K562 (cell line): Measurements from ENCODE around the gene P4HB. TPM values are rescaled to one million over a fixed set of nuclear protein-coding genes. Genes with fewer than 3 reads are reported as not detected.
A peak's percentile ranks its signal among the peaks of the same experiment; 100 is the strongest.

ENCODE experiments used
- ATAC-seq: fragments of 200-7000 bp; cut with Tn5 transposase; 3 replicates; pipeline ENCODE4 v1.9.1; 2020; ENCODE audit warnings: moderate library complexity
- BruUV-seq: library from RNA; stranded (reverse); fragments of 400-500 nt; replicated peaks from 2 replicates; lab custom pipeline; 2021; lab: Mats Ljungman, UMichigan
- CTCF ChIA-PET: fragments of 300-600 bp; formaldehyde crosslinking; extraction: SDS; loops from one replicate; lab custom pipeline; 2021; ENCODE audit warnings: low intra/inter-chr PET ratio; lab: Yijun Ruan, JAX
- POLR2A ChIA-PET: fragments of 300-600, 350-650 bp; sonication (Branson Sonifier 250); formaldehyde crosslinking; extraction: SDS; loops from one replicate; lab custom pipeline; 2021; ENCODE audit warnings: antibody characterized with exemption, inconsistent platforms; lab: Yijun Ruan, JAX
- DNase-seq, 4 experiments: peaks; one replicate each; pipeline versions ENCODE4 v3.0.0 to v3.0.0-alpha.2; 2011 to 2018; ENCODE audit warnings: low spot score in 3 of 4, mixed read lengths in 3 of 4; ENCODE audit errors: extremely low read depth in 1 of 4
- FAIRE-seq: peaks from 2 replicates; lab custom pipeline; 2011; peaks lifted over from hg19 to GRCh38; lab: Jason Lieb, UNC
- H2AFZ ChIP-seq: 2 replicates; pipeline ENCODE4 v1.6.0; 2011; ENCODE audit warnings: low read depth, low read length, control low read depth, inconsistent platforms
- H3K27ac ChIP-seq: fragments of 200-600 bp; 3 replicates; pipeline ENCODE4 v1.8.0; 2011; ENCODE audit warnings: low read depth, mild to moderate bottlenecking, control low read depth, inconsistent platforms, low read length, moderate library complexity, mixed read lengths; ENCODE audit errors: extremely low read depth
- H3K27me3 ChIP-seq, 2 experiments: fragments of 300-600 bp in 1 of 2; 2 replicates in 1 of 2; 3 replicates in 1 of 2; pipeline versions ENCODE4 v1.6.0 to v1.8.0; 2011; ENCODE audit warnings: inconsistent platforms in 2 of 2, low read length in 2 of 2, mild to moderate bottlenecking in 1 of 2, mixed read lengths in 1 of 2, moderate library complexity in 1 of 2; ENCODE audit not compliant: control insufficient read depth in 2 of 2, insufficient read depth in 2 of 2
- H3K36me3 ChIP-seq: fragments of 300-600 bp; 3 replicates; pipeline ENCODE4 v1.8.0; 2011; ENCODE audit warnings: mild to moderate bottlenecking, low read length, inconsistent platforms; ENCODE audit not compliant: control insufficient read depth, insufficient read depth
- H3K4me1 ChIP-seq, 2 experiments: fragments of 200-600 bp in 1 of 2; replicated peaks in 1 of 2; 2 replicates in 1 of 2; 3 replicates in 1 of 2; pipeline versions ENCODE4 v1.5.1 to v1.8.0; 2011; ENCODE audit warnings: inconsistent platforms in 2 of 2, low read length in 2 of 2, mild to moderate bottlenecking in 1 of 2, mixed read lengths in 1 of 2, moderate library complexity in 1 of 2; ENCODE audit not compliant: control insufficient read depth in 2 of 2, insufficient read depth in 2 of 2
- H3K4me2 ChIP-seq: 2 replicates; pipeline ENCODE4 v1.6.1; 2011; ENCODE audit warnings: low read length, control low read depth, inconsistent platforms, mixed read lengths; ENCODE audit not compliant: insufficient read depth
- H3K4me3 ChIP-seq: fragments of 200-600 bp; sonication (generic), shearing (Covaris generic); 2 replicates; pipeline ENCODE4 v1.5.1; 2016; ENCODE audit warnings: control low read depth, inconsistent platforms
- H3K79me2 ChIP-seq: fragments of 200-600 bp; 3 replicates; pipeline ENCODE4 v1.8.0; 2011; ENCODE audit warnings: low read length, inconsistent platforms; ENCODE audit not compliant: control insufficient read depth, insufficient read depth
- H3K9ac ChIP-seq, 2 experiments: 2 replicates each; pipeline versions ENCODE4 v1.6.0 to v1.6.1; 2011; ENCODE audit warnings: low read depth in 2 of 2, low read length in 2 of 2, control low read depth in 1 of 2, inconsistent platforms in 1 of 2, mild to moderate bottlenecking in 1 of 2, mixed read lengths in 1 of 2; ENCODE audit not compliant: insufficient read depth in 1 of 2
- H3K9me1 ChIP-seq: one replicate; pipeline ENCODE4 v1.6.0; 2011; ENCODE audit warnings: inconsistent platforms, mild to moderate bottlenecking, low read length, moderate library complexity; ENCODE audit not compliant: control insufficient read depth, insufficient read depth
- H3K9me3 ChIP-seq: replicated peaks from 2 replicates; pipeline ENCODE4 v1.5.1; 2011; ENCODE audit warnings: low read depth, low read length, inconsistent platforms; ENCODE audit not compliant: control insufficient read depth, insufficient read depth
- H4K20me1 ChIP-seq: replicated peaks from 2 replicates; pipeline ENCODE4 v1.6.1; 2011; ENCODE audit warnings: low read length, inconsistent platforms, mixed read lengths; ENCODE audit not compliant: control insufficient read depth, insufficient read depth
- CHAMP1 ChIP-seq: fragments of 450-650 bp; IDR thresholded peaks from 2 replicates; pipeline ENCODE4 v1.6.1; 2016; ENCODE audit warnings: mild to moderate bottlenecking
- POLR2G ChIP-seq: fragments of 200-400 bp; formaldehyde crosslinking; IDR thresholded peaks from 2 replicates; pipeline ENCODE4 v1.6.1; 2017; ENCODE audit warnings: low read depth, mild to moderate bottlenecking, antibody characterized with exemption, low read length, moderate library complexity
- RBFOX2 ChIP-seq: fragments of 200-400 bp; formaldehyde crosslinking; IDR thresholded peaks from 2 replicates; pipeline ENCODE4 v1.6.1; 2017; ENCODE audit warnings: low read depth, mild to moderate bottlenecking, low read length, moderate library complexity
- WGBS: fragments of 100-300 bp; shearing (Covaris generic); methylation state at CpG from one replicate; pipeline ENCODE4 v1.1.6; 2016; ENCODE audit warnings: low coverage, mixed read lengths; ENCODE audit not compliant: insufficient coverage; ENCODE audit errors: missing lambda C conversion rate; 5-methylcytosine and 5-hydroxymethylcytosine counted together
- in situ Hi-C: fragments of 300-500 bp; cut with MboI; formaldehyde crosslinking; loops from 4 replicates; pipeline ENCODE4 v1.15.0; 2018; ENCODE audit warnings: inconsistent platforms, mixed read lengths
- intact Hi-C: fragments of 100-400 bp; cut with micrococcal nuclease; formaldehyde crosslinking; loops from 2 replicates; pipeline ENCODE4 v1.14.2; 2022
- polyA plus RNA-seq, 8 experiments: library from polyadenylated mRNA; depleted of rRNA in 4 of 8; stranded (reverse) in 5 of 8; unstranded in 3 of 8; fragments of >200 nt; fragmentation: Nextera tagmentation in 2 of 8; fragmentation: Illumina TruSeq in 1 of 8; extraction: Ambion mirVana in 2 of 8; extraction: Trizol in 1 of 8; gene quantifications; 2 replicates each; pipeline versions ENCODE4 v1.2.1 to v1.2.3, GENCODE V29; 2011 to 2014; ENCODE audit warnings: inconsistent platforms in 1 of 8, missing spikeins in 1 of 8
- total RNA-seq, 7 experiments: library from RNA; depleted of rRNA in 6 of 7; stranded (reverse); fragments of >200 nt in 6 of 7; fragmentation: Illumina TruSeq in 2 of 7; extraction: Trizol in 2 of 7; gene quantifications; 2 replicates each; pipeline versions ENCODE4 v1.2.1 to v1.2.3, GENCODE V29; 2011 to 2021; ENCODE audit warnings: low replicate concordance in 1 of 7

Gene P4HB
- total and polyA plus RNA-seq, 9 of the 15 experiments (the other 6 are each of a cell fraction or from before 2014, with no cell fraction given): 4.4 to 645 (median 325) TPM

DNA sequence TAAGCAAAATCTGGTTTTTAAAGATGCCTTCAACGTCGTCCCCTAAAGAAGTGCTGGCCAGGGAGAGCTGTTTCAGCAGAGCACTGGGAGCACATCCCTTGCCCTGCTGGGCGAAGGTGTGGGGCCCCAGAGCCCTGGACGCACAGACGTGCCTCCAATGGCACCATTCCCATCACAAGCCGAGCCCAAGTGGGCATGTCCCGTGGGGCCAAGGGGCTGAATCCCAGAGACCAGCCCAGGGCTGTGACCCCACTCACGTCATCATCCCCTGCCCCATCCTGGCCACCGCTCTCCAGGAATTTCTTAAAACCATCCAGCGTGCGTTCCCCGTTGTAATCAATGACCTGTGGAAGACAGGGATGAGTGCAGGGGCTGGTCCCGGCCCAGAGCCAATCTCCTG, 15.4 kb downstream of the P4HB start:
- H2AFZ ChIP-seq: no peak overlapping the region
- ChIA-PET POLR2A (interaction anchor here (1.6 to 8.0 kb wide), 3 partner anchors 8 to 20 kb away, joined by 5 to 85 read pairs (median 6); partner anchors contain the start of gene MCRIP1), CTCF (no interaction called here)
- H3K36me3 ChIP-seq: peaks cover 66% of the 10 kb centered on the region; the same call in 2 of the 3 replicates
- no peak overlapping the region for H3K27ac ChIP-seq
- peaks cover 13% of the 10 kb centered on the region for H4K20me1 ChIP-seq
- no TSS peak for BruUV-seq
- no peaks in the 10 kb centered on the region for H3K9me1 ChIP-seq
- WGBS: 94% methylated on average over 11 of the region's 13 CpGs
- peaks cover 0 to 40% of the 10 kb centered on the region in 2 experiments; a peak in 2 of 5 replicates for H3K4me1 ChIP-seq
- no peaks in the 10 kb centered on the region for H3K79me2 ChIP-seq
- TF ChIP-seq RBFOX2 (peak; percentile 41), CHAMP1 (no peak), POLR2G (peak; percentile 69)
- H3K9me3 ChIP-seq: no peaks in the 10 kb centered on the region
- no peak for ATAC-seq
- H3K27me3 ChIP-seq: no peaks in the 10 kb centered on the region
- no peak overlapping the region for H3K4me3 ChIP-seq
- DNase-seq: no peak
- no peak overlapping the region for H3K9ac ChIP-seq
- intact Hi-C loops (no loop called here), in situ Hi-C loops (no loop called here)
- no peak for FAIRE-seq
- H3K4me2 ChIP-seq: no peak overlapping the region
